ENCODE measurements around the gene TSPEAR. TPM values are rescaled to one million over a fixed set of nuclear protein-coding genes. Genes with fewer than 3 reads are reported as not detected.

TSPEAR gene
- total and polyA plus RNA-seq, 9 of the 15 experiments (the other 6 are each of a cell fraction or from before 2014, with no cell fraction given), result not detected

- TF ChIP-seq CBFA2T3 (IDR thresholded peaks at IDR 0.05) (no peak), MXD1 (CRISPR knock-in tag; IDR thresholded peaks at IDR 0.05; ENCODE audit: borderline replicate concordance, poor library complexity, severe bottlenecking) (no peak), TEAD1 (CRISPR knock-in tag; IDR thresholded peaks at IDR 0.05) (no peak; a peak in 1 of 4 replicates), ZBTB5 (IDR thresholded peaks at IDR 0.05) (peak; percentile 97), KAT8 (IDR thresholded peaks at IDR 0.05; ENCODE audit: low read depth) (no peak), RAD21 (CRISPR knock-in tag; conservative IDR thresholded peaks at IDR 0.05 in 1 of 2, IDR thresholded peaks at IDR 0.05 in 1 of 2) (0 out of 4 replicates have a peak, but pooled peaks of 1 of the 2 experiments have one; percentile 3), ZNF277 (CRISPR knock-in tag; IDR thresholded peaks at IDR 0.05; ENCODE audit: borderline replicate concordance) (no peak), ZNF24 (IDR thresholded peaks at IDR 0.05) (no peak), SIX5 (IDR thresholded peaks at IDR 0.05; ENCODE audit: borderline replicate concordance in 1 of 2, insufficient read depth in 1 of 2, low read depth in 1 of 2, low read length in 2 of 2) (no peak), CLOCK (CRISPR knock-in tag; IDR thresholded peaks at IDR 0.05; ENCODE audit: borderline replicate concordance) (no peak), GTF3C2 (IDR thresholded peaks at IDR 0.05; ENCODE audit: borderline replicate concordance, extremely low read depth, insufficient read length) (no peak), ATF7 (IDR thresholded peaks at IDR 0.05) (peak; percentile 33; the same call in 1 of the 2 replicates), MAFG (tag; conservative IDR thresholded peaks at IDR 0.05) (no peak), SIN3A (IDR thresholded peaks at IDR 0.05; ENCODE audit: borderline replicate concordance in 2 of 2, control insufficient read depth in 1 of 2, low read depth in 2 of 2, low read length in 2 of 2) (no peak), LCOR (CRISPR knock-in tag; IDR thresholded peaks at IDR 0.05) (no peak), TAF7 (tag; IDR thresholded peaks at IDR 0.05) (no peak), HNRNPK (IDR thresholded peaks at IDR 0.05; ENCODE audit: low read depth, low read length, poor library complexity, severe bottlenecking) (no peak), OTX1 (CRISPR knock-in tag; IDR thresholded peaks at IDR 0.05) (no peak)
Observed at GRCh38 chr21:44485254-44485793, 226.0 kb downstream of the TSPEAR start (continued).
